Vagina (tissue), 2 donors: ENCODE data around the gene PSMB3. TPM values are rescaled to one million over a fixed set of nuclear protein-coding genes. Genes with fewer than 3 reads are reported as not detected.

Experiments used
- DNase-seq, 2 donors: peaks; one replicate each; pipeline ENCODE4 v3.0.0-alpha.2; 2017; ENCODE audit errors: extremely low spot score in 2 of 2
- H3K27ac ChIP-seq: fragments of 200-600 bp; sonication (generic); one replicate; pipeline ENCODE4 v1.5.1; 2019
- H3K27me3 ChIP-seq: fragments of 200-600 bp; sonication (generic); one replicate; pipeline ENCODE4 v1.5.1; 2019
- H3K36me3 ChIP-seq, 2 donors: fragments of 200-600 bp; sonication (generic); one replicate each; pipeline ENCODE4 v1.5.1; 2017 to 2019
- H3K4me1 ChIP-seq: fragments of 200-600 bp; sonication (generic); one replicate; pipeline ENCODE4 v1.5.1; 2019
- H3K4me3 ChIP-seq, 2 donors: fragments of 200-600 bp; sonication (generic); 1 replicate in 1 of 2; 2 replicates in 1 of 2; pipeline ENCODE4 v1.5.1; 2016 to 2019
- H3K9me3 ChIP-seq: fragments of 200-600 bp; sonication (generic); one replicate; pipeline ENCODE4 v1.5.1; 2019
- POLR2A ChIP-seq, 2 donors: fragments of 450-650 bp; IDR thresholded peaks; one replicate each; pipeline ENCODE4 v1.6.1; 2017; ENCODE audit warnings: antibody characterized with exemption in 2 of 2, mild to moderate bottlenecking in 2 of 2, moderate library complexity in 2 of 2
- POLR2AphosphoS5 ChIP-seq, 2 donors: sonication (generic); formaldehyde crosslinking; IDR thresholded peaks; one replicate each; pipeline ENCODE4 v1.9.0; 2017; ENCODE audit warnings: antibody characterized with exemption in 2 of 2, mild to moderate bottlenecking in 2 of 2, low read depth in 1 of 2; ENCODE audit not compliant: insufficient read depth in 1 of 2
- intact Hi-C: fragments of 100-400 bp; cut with DNase I; formaldehyde crosslinking; loops from one replicate; pipeline ENCODE4 v1.15.1; 2023
- total RNA-seq: library from RNA; depleted of rRNA; stranded (reverse); fragments of >200 nt; gene quantifications from one replicate; pipeline ENCODE4 v1.2.3, GENCODE V29; 2016
- TF ChIP-seq, protein P1 (sequence below), 3 experiments: fragments of 450-650 bp in 2 of 3; fragments of 200-600 bp in 1 of 3; sonication (generic) in 1 of 3; IDR thresholded peaks; one replicate each; pipeline ENCODE4 v1.5.1; 2017 to 2019; ENCODE audit warnings: antibody characterized with exemption in 3 of 3, mild to moderate bottlenecking in 2 of 3, moderate library complexity in 2 of 3

Gene PSMB3
- total RNA-seq, 1 donor from 2014 or later, result 193 TPM

DNA sequence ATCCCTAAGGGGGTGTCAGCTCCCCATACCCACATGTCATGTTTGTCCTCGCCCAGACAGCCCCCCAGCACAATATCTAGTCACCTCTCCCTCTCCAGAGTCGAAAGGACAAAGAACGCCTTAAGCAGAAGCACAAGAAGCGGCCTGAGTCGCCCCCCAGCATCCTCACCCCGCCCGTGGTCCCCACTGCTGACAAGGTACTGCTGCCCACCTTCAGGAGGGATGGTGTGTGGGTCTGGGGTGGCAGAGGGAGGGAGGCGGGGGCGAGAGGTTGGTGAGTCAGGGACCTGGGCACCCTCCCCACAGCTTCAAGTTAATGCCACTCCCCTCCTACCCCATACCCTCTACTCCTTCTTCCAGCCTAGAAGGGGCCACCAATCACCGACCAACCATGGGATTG lies 39.9 kb upstream of the PSMB3 start:
- Histone ChIP-seq H3K36me3 (peaks cover 0 to 41% of the 10 kb centered on the region in 2 donors), H3K4me1 (peaks cover 14% of the 10 kb centered on the region)

DNA sequence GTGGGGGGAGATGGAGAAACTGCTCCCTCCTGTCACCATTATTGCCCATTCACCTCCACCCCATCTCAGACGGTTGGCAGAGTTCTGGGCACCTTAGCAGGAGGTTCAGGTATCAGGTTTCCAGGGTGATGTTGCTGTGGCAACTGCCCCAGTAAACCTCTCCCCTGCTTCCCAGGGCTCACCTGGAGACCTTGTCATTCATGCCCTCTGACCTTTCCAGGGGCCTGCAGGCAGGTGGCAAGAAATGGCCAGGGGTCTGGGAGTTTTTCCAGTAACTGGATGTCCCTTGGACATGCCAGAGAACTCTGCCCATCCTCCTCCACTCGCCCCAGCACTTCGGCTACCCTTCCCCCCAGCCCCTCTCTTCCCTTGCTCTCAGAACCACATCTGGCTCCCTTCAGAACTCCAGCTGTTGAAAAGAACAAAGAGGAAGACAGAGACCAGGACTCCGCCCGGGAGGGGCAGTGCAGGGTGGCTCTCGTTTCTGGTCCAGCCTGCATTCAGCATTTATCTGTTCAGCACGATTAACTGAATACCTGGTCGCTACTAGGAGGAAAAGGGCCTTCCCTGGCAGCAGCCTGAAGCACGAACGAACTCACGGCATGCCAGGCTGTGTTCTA lies 39.0 kb upstream of the PSMB3 start:
- TF ChIP-seq, protein P1, sequence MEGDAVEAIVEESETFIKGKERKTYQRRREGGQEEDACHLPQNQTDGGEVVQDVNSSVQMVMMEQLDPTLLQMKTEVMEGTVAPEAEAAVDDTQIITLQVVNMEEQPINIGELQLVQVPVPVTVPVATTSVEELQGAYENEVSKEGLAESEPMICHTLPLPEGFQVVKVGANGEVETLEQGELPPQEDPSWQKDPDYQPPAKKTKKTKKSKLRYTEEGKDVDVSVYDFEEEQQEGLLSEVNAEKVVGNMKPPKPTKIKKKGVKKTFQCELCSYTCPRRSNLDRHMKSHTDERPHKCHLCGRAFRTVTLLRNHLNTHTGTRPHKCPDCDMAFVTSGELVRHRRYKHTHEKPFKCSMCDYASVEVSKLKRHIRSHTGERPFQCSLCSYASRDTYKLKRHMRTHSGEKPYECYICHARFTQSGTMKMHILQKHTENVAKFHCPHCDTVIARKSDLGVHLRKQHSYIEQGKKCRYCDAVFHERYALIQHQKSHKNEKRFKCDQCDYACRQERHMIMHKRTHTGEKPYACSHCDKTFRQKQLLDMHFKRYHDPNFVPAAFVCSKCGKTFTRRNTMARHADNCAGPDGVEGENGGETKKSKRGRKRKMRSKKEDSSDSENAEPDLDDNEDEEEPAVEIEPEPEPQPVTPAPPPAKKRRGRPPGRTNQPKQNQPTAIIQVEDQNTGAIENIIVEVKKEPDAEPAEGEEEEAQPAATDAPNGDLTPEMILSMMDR (IDR thresholded peaks at IDR 0.05), result no peak
- TF ChIP-seq POLR2A (IDR thresholded peaks at IDR 0.05), result no peak
- TF ChIP-seq POLR2AphosphoS5 (IDR thresholded peaks at IDR 0.05; ENCODE audit: insufficient read depth in 1 of 2, low read depth in 1 of 2), result no peak
- intact Hi-C loops, result no loop called here
- no peaks in the 10 kb centered on the region for H3K9me3 ChIP-seq
- H3K27ac ChIP-seq, result no peak overlapping the region
- no peak for DNase-seq
- peaks cover 0 to 44% of the 10 kb centered on the region in 2 donors for H3K36me3 ChIP-seq
- no peaks in the 10 kb centered on the region for H3K27me3 ChIP-seq
- H3K4me3 ChIP-seq, result no peak overlapping the region
- peaks cover 11% of the 10 kb centered on the region for H3K4me1 ChIP-seq

More for the DNA sequence above, 39.9 kb upstream of the PSMB3 start:
- DNase-seq, result no peak
- no peaks in the 10 kb centered on the region for H3K9me3 ChIP-seq
- no peak overlapping the region for H3K4me3 ChIP-seq
- H3K27ac ChIP-seq, result no peak overlapping the region
- intact Hi-C loops, result no loop called here
- TF ChIP-seq POLR2A (IDR thresholded peaks at IDR 0.05) (no peak), POLR2AphosphoS5 (IDR thresholded peaks at IDR 0.05; ENCODE audit: insufficient read depth in 1 of 2, low read depth in 1 of 2) (no peak)
- TF ChIP-seq, protein P1 (IDR thresholded peaks at IDR 0.05), result no peak
- H3K27me3 ChIP-seq, result no peaks in the 10 kb centered on the region

DNA sequence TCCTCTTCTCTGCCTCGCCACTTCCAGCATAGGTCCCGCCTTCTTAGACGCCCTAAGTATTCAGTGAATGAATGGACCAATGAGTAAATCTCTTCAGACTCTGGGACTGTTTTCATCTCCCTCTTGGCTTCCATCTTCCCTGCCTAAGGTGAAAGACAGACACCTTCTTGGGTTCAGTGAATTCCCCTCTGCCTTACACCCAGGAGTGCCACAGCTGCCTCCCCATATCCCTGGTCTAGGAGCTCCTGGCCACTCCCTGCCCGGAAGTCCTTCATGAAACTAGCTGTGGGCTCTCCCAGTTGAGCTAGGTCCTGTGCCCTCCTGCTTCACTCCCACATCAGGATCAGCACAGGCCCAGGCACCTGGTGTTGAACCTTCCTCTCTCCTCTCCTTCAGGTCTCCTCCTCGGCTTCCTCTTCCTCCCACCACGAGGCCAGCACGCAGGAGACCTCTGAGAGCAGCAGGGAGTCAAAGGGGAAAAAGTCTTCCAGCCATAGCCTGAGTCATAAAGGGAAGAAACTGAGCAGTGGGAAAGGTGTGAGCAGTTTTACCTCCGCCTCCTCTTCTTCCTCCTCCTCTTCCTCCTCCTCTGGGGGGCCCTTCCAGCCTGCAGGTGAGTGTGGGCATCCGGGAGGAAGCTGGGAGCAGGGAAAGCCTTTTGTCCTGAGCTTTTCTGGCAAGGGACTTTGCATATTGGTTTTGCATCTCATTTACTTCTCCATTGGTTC lies 37.2 kb upstream of the PSMB3 start:
- DNase-seq, result no peak
- no peaks in the 10 kb centered on the region for H3K27me3 ChIP-seq
- intact Hi-C loops, result no loop called here
- TF ChIP-seq POLR2A (IDR thresholded peaks at IDR 0.05), result no peak
- TF ChIP-seq, protein P1 (IDR thresholded peaks at IDR 0.05), result no peak
- no peak for TF ChIP-seq POLR2AphosphoS5 (IDR thresholded peaks at IDR 0.05; ENCODE audit: insufficient read depth in 1 of 2, low read depth in 1 of 2)
- H3K27ac ChIP-seq, result no peak overlapping the region
- H3K36me3 ChIP-seq, result peaks cover 0 to 44% of the 10 kb centered on the region in 2 donors
- H3K4me3 ChIP-seq, result no peak overlapping the region
- no peaks in the 10 kb centered on the region for H3K4me1 ChIP-seq
- no peaks in the 10 kb centered on the region for H3K9me3 ChIP-seq

DNA sequence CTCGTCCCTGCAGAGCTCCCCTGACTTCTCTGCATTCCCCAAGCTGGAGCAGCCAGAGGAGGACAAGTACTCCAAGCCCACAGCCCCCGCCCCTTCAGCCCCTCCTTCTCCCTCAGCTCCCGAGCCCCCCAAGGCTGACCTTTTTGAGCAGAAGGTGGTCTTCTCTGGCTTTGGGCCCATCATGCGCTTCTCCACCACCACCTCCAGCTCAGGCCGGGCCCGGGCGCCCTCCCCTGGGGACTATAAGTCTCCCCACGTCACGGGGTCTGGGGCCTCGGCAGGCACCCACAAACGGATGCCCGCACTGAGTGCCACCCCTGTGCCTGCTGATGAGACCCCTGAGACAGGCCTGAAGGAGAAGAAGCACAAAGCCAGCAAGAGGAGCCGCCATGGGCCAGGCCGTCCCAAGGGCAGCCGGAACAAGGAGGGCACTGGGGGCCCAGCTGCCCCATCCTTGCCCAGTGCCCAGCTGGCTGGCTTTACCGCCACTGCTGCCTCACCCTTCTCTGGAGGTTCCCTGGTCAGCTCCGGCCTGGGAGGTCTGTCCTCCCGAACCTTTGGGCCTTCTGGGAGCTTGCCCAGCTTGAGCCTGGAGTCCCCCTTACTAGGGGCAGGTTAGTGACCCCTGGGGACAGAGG lies 36.1 kb upstream of the PSMB3 start:
- TF ChIP-seq POLR2A (IDR thresholded peaks at IDR 0.05) (no peak), POLR2AphosphoS5 (IDR thresholded peaks at IDR 0.05; ENCODE audit: insufficient read depth in 1 of 2, low read depth in 1 of 2) (no peak)
- TF ChIP-seq, protein P1 (IDR thresholded peaks at IDR 0.05), result no peak
- no peaks in the 10 kb centered on the region for H3K27me3 ChIP-seq
- H3K4me3 ChIP-seq, result no peak overlapping the region
- H3K9me3 ChIP-seq, result no peaks in the 10 kb centered on the region
- H3K4me1 ChIP-seq, result no peaks in the 10 kb centered on the region
- intact Hi-C loops, result no loop called here
- H3K36me3 ChIP-seq, result peaks cover 0 to 54% of the 10 kb centered on the region in 2 donors
- no peak for DNase-seq
- H3K27ac ChIP-seq, result no peak overlapping the region
